GM10847 (cell line): ENCODE results near the gene GRB7.

ENCODE experiments used
- POLR2A ChIP-seq: IDR thresholded peaks from 2 replicates; pipeline ENCODE4 v1.6.1; 2011; ENCODE audit not compliant: insufficient read length; ENCODE audit errors: extremely low read depth

GRB7 gene

GRCh38 chr17:39740357-39741111, 2.8 kb downstream of the GRB7 start:
- TF ChIP-seq POLR2A: no peak

- no peak for TF ChIP-seq POLR2A
Observed at GRCh38 chr17:39742126-39742855, 4.6 kb downstream of the GRB7 start.

- no peak for TF ChIP-seq POLR2A
Observed at GRCh38 chr17:39742856-39743436, 5.2 kb downstream of the GRB7 start.

GRCh38 chr17:39744075-39744835, 6.5 kb downstream of the GRB7 start:
- no peak for TF ChIP-seq POLR2A

GRCh38 chr17:39744836-39745215, 7.1 kb downstream of the GRB7 start:
- no peak for TF ChIP-seq POLR2A

- no peak for TF ChIP-seq POLR2A
Observed at GRCh38 chr17:39745335-39746144, 7.8 kb downstream of the GRB7 start.

GRCh38 chr17:39746145-39746461, 8.4 kb downstream of the GRB7 start:
- TF ChIP-seq POLR2A: no peak

GRCh38 chr17:39747745-39748144, 10.0 kb downstream of the GRB7 start:
- TF ChIP-seq POLR2A: no peak

GRCh38 chr17:39750131-39751015, 12.6 kb downstream of the GRB7 start:
- no peak for TF ChIP-seq POLR2A

- no peak for TF ChIP-seq POLR2A
Observed at GRCh38 chr17:39751016-39751543, 13.3 kb downstream of the GRB7 start.

GRCh38 chr17:39751637-39752036, 13.9 kb downstream of the GRB7 start:
- TF ChIP-seq POLR2A: no peak

GRCh38 chr17:39752241-39752881, 14.6 kb downstream of the GRB7 start:
- no peak for TF ChIP-seq POLR2A

GRCh38 chr17:39753514-39754160, 15.9 kb downstream of the GRB7 start:
- TF ChIP-seq POLR2A: no peak
